Measurements from ENCODE around the gene GNAZ.

DNA sequence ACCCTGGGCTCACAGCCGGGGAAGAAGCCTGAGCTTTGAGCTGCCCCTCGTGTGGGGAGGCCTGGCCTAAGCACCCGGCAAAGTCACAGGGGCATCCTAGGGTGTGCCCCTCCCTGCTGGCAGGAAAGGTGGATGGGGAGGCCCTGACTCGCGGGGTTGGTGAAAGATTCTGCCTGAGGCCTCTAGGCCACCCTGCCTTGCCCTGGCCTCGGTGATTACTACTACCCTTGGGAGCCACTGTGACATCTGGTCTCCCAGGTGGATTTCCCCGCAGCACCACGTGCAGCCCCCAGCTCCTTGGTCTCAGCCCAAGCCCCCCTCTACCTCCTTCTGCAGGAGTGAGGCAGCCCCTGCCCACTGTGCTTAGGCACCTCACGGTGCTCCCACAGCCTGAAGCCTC, 23.9 kb downstream of the GNAZ start:
- TF ChIP-seq, protein P1, sequence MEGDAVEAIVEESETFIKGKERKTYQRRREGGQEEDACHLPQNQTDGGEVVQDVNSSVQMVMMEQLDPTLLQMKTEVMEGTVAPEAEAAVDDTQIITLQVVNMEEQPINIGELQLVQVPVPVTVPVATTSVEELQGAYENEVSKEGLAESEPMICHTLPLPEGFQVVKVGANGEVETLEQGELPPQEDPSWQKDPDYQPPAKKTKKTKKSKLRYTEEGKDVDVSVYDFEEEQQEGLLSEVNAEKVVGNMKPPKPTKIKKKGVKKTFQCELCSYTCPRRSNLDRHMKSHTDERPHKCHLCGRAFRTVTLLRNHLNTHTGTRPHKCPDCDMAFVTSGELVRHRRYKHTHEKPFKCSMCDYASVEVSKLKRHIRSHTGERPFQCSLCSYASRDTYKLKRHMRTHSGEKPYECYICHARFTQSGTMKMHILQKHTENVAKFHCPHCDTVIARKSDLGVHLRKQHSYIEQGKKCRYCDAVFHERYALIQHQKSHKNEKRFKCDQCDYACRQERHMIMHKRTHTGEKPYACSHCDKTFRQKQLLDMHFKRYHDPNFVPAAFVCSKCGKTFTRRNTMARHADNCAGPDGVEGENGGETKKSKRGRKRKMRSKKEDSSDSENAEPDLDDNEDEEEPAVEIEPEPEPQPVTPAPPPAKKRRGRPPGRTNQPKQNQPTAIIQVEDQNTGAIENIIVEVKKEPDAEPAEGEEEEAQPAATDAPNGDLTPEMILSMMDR (IDR thresholded peaks at IDR 0.05 in 2 of 3, conservative IDR thresholded peaks at IDR 0.05 in 1 of 3; ENCODE audit: borderline replicate concordance in 1 of 3, insufficient read depth in 1 of 3, low read depth in 2 of 3, low read length in 2 of 3): no peak
- no peak for TF ChIP-seq POLR2A (IDR thresholded peaks at IDR 0.05; ENCODE audit: borderline replicate concordance, extremely low read depth, insufficient read depth, insufficient read length)
- TF ChIP-seq SIN3A (IDR thresholded peaks at IDR 0.05; ENCODE audit: low read depth): no peak
- TF ChIP-seq, protein P2, sequence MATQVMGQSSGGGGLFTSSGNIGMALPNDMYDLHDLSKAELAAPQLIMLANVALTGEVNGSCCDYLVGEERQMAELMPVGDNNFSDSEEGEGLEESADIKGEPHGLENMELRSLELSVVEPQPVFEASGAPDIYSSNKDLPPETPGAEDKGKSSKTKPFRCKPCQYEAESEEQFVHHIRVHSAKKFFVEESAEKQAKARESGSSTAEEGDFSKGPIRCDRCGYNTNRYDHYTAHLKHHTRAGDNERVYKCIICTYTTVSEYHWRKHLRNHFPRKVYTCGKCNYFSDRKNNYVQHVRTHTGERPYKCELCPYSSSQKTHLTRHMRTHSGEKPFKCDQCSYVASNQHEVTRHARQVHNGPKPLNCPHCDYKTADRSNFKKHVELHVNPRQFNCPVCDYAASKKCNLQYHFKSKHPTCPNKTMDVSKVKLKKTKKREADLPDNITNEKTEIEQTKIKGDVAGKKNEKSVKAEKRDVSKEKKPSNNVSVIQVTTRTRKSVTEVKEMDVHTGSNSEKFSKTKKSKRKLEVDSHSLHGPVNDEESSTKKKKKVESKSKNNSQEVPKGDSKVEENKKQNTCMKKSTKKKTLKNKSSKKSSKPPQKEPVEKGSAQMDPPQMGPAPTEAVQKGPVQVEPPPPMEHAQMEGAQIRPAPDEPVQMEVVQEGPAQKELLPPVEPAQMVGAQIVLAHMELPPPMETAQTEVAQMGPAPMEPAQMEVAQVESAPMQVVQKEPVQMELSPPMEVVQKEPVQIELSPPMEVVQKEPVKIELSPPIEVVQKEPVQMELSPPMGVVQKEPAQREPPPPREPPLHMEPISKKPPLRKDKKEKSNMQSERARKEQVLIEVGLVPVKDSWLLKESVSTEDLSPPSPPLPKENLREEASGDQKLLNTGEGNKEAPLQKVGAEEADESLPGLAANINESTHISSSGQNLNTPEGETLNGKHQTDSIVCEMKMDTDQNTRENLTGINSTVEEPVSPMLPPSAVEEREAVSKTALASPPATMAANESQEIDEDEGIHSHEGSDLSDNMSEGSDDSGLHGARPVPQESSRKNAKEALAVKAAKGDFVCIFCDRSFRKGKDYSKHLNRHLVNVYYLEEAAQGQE (IDR thresholded peaks at IDR 0.05; ENCODE audit: low read depth): no peak
- TF ChIP-seq JUND (IDR thresholded peaks at IDR 0.05): no peak
- no peak for TF ChIP-seq EGR1 (IDR thresholded peaks at IDR 0.05; ENCODE audit: low read depth)
- TF ChIP-seq POLR2AphosphoS5 (IDR thresholded peaks at IDR 0.05; ENCODE audit: low read depth, low read length): no peak
- TF ChIP-seq, protein P3, sequence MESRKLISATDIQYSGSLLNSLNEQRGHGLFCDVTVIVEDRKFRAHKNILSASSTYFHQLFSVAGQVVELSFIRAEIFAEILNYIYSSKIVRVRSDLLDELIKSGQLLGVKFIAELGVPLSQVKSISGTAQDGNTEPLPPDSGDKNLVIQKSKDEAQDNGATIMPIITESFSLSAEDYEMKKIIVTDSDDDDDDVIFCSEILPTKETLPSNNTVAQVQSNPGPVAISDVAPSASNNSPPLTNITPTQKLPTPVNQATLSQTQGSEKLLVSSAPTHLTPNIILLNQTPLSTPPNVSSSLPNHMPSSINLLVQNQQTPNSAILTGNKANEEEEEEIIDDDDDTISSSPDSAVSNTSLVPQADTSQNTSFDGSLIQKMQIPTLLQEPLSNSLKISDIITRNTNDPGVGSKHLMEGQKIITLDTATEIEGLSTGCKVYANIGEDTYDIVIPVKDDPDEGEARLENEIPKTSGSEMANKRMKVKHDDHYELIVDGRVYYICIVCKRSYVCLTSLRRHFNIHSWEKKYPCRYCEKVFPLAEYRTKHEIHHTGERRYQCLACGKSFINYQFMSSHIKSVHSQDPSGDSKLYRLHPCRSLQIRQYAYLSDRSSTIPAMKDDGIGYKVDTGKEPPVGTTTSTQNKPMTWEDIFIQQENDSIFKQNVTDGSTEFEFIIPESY (IDR thresholded peaks at IDR 0.05; ENCODE audit: extremely low read depth, insufficient replicate concordance, low read length): no peak
- TF ChIP-seq, protein P4, sequence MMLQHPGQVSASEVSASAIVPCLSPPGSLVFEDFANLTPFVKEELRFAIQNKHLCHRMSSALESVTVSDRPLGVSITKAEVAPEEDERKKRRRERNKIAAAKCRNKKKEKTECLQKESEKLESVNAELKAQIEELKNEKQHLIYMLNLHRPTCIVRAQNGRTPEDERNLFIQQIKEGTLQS (IDR thresholded peaks at IDR 0.05): no peak
- no peak for TF ChIP-seq RAD21 (IDR thresholded peaks at IDR 0.05; ENCODE audit: low read depth)
- TF ChIP-seq ZNF274 (IDR thresholded peaks at IDR 0.05; ENCODE audit: low read depth, low read length): no peak

Measured in HCT116 (cell line).